Fibroblast of lung (primary cell): ENCODE measurements around the gene LAMA5. TPM values are rescaled to one million over a fixed set of nuclear protein-coding genes. Genes with fewer than 3 reads are reported as not detected.

ENCODE experiments used
- DNase-seq, 2 donors: peaks; one replicate each; pipeline versions ENCODE4 v3.0.0 to v3.0.0-alpha.2; 2010; ENCODE audit warnings: low read depth in 2 of 2
- H2AFZ ChIP-seq: 2 replicates; pipeline ENCODE4 v1.5.1; 2012; ENCODE audit warnings: low read length, control low read depth, inconsistent platforms
- H3K27ac ChIP-seq: 2 replicates; pipeline ENCODE4 v1.5.1; 2011; ENCODE audit warnings: low read length, control low read depth; ENCODE audit not compliant: insufficient read depth
- H3K27me3 ChIP-seq: 2 replicates; pipeline ENCODE4 v1.5.1; 2011; ENCODE audit warnings: mild to moderate bottlenecking, low read length; ENCODE audit not compliant: control insufficient read depth, insufficient read depth
- H3K36me3 ChIP-seq: 2 replicates; pipeline ENCODE4 v1.5.1; 2011; ENCODE audit warnings: low read length; ENCODE audit not compliant: control insufficient read depth, insufficient read depth
- H3K4me1 ChIP-seq: 2 replicates; pipeline ENCODE4 v1.5.1; 2011; ENCODE audit warnings: low read length; ENCODE audit not compliant: control insufficient read depth, insufficient read depth; ENCODE audit errors: extremely low read depth
- H3K4me2 ChIP-seq: 2 replicates; pipeline ENCODE4 v1.5.1; 2011; ENCODE audit warnings: low read length, control low read depth; ENCODE audit not compliant: insufficient read depth; ENCODE audit errors: extremely low read depth
- H3K4me3 ChIP-seq, 4 experiments: fragments of 200-600 bp in 1 of 4; sonication (generic) in 1 of 4; replicated peaks in 1 of 4; 2 replicates each; pipeline ENCODE4 v1.5.1; 2011 to 2016; ENCODE audit warnings: low read length in 4 of 4, low read depth in 3 of 4, mild to moderate bottlenecking in 3 of 4, control low read depth in 2 of 4, inconsistent platforms in 1 of 4, mixed read lengths in 1 of 4; ENCODE audit not compliant: insufficient read depth in 1 of 4; ENCODE audit errors: control extremely low read depth in 1 of 4
- H3K79me2 ChIP-seq: 2 replicates; pipeline ENCODE4 v1.5.1; 2012; ENCODE audit warnings: mild to moderate bottlenecking, low read length, inconsistent platforms; ENCODE audit not compliant: control insufficient read depth, insufficient read depth
- H3K9ac ChIP-seq: 2 replicates; pipeline ENCODE4 v1.5.1; 2011; ENCODE audit warnings: mild to moderate bottlenecking, low read length, control low read depth; ENCODE audit not compliant: insufficient read depth
- H3K9me3 ChIP-seq: 2 replicates; pipeline ENCODE4 v1.5.1; 2012; ENCODE audit warnings: low read depth, low read length; ENCODE audit not compliant: control insufficient read depth, insufficient read depth
- H4K20me1 ChIP-seq: 2 replicates; pipeline ENCODE4 v1.5.1; 2011; ENCODE audit warnings: low read length; ENCODE audit not compliant: control insufficient read depth, insufficient read depth; ENCODE audit errors: extremely low read depth
- CTCF ChIP-seq, 2 donors: IDR thresholded peaks in 1 of 2; conservative IDR thresholded peaks in 1 of 2; 1 replicate in 1 of 2; 2 replicates in 1 of 2; pipeline ENCODE4 v1.5.1; 2011 to 2012; ENCODE audit warnings: low read length in 2 of 2, control low read depth in 1 of 2, inconsistent platforms in 1 of 2, low read depth in 1 of 2, mild to moderate bottlenecking in 1 of 2
- EZH2 ChIP-seq: IDR thresholded peaks from 2 replicates; pipeline ENCODE4 v1.5.1; 2012; ENCODE audit warnings: low read length, control low read depth, mild to moderate bottlenecking; ENCODE audit errors: missing control alignments
- polyA plus RNA-seq, 2 donors: library from polyadenylated mRNA; depleted of rRNA in 1 of 2; stranded (reverse) in 1 of 2; unstranded in 1 of 2; fragments of >200 nt; gene quantifications; 2 replicates each; pipeline ENCODE4 v1.2.1, GENCODE V29; 2011 to 2012; ENCODE audit warnings: missing spikeins in 1 of 2
- total RNA-seq: library from RNA; depleted of rRNA; stranded (reverse); fragments of >200 nt; gene quantifications from 2 replicates; pipeline ENCODE4 v1.2.1, GENCODE V29; 2014

Gene LAMA5
- total and polyA plus RNA-seq, 2 donors (not counting 1 experiment from before 2014, with no cell fraction given), result 1.5 to 81.6 TPM

GRCh38 chr20:62408640-62409039 is 41.5 kb upstream of the LAMA5 start:
- Histone ChIP-seq H2AFZ (no peak overlapping the region), H3K4me1 (peaks cover 11% of the 10 kb centered on the region), H3K27ac (no peak overlapping the region), H3K79me2 (peaks cover 2% of the 10 kb centered on the region), H3K4me2 (no peak overlapping the region), H3K36me3 (no peaks in the 10 kb centered on the region), H3K4me3 (no peak overlapping the region), H3K27me3 (no peaks in the 10 kb centered on the region), H3K9ac (no peak overlapping the region), H4K20me1 (no peaks in the 10 kb centered on the region), H3K9me3 (no peaks in the 10 kb centered on the region)
- TF ChIP-seq CTCF (conservative IDR thresholded peaks at IDR 0.05 in 1 of 2, IDR thresholded peaks at IDR 0.05 in 1 of 2; ENCODE audit: low read depth in 1 of 2, low read length in 2 of 2), result no peak
- no peak for TF ChIP-seq EZH2
- no peak for DNase-seq

- H3K9me3 ChIP-seq, result no peaks in the 10 kb centered on the region
- no peaks in the 10 kb centered on the region for H3K27me3 ChIP-seq
- H3K9ac ChIP-seq, result no peak overlapping the region
- H3K79me2 ChIP-seq, result peaks cover 2% of the 10 kb centered on the region
- H3K4me2 ChIP-seq, result no peak overlapping the region
- no peak overlapping the region for H3K27ac ChIP-seq
- H4K20me1 ChIP-seq, result no peaks in the 10 kb centered on the region
- H2AFZ ChIP-seq, result no peak overlapping the region
- H3K4me3 ChIP-seq, result no peak overlapping the region
- no peaks in the 10 kb centered on the region for H3K36me3 ChIP-seq
- no peak for DNase-seq
- peaks cover 11% of the 10 kb centered on the region for H3K4me1 ChIP-seq
- TF ChIP-seq EZH2, result no peak
- TF ChIP-seq CTCF (conservative IDR thresholded peaks at IDR 0.05 in 1 of 2, IDR thresholded peaks at IDR 0.05 in 1 of 2; ENCODE audit: low read depth in 1 of 2, low read length in 2 of 2), result no peak
Measured at GRCh38 chr20:62408055-62408454, 40.9 kb upstream of the LAMA5 start.

- peak within 1 kb of the TSS; percentile 97 for H3K4me2 ChIP-seq
- peak within 1 kb of the TSS; percentile 53 for H3K9ac ChIP-seq
- H3K79me2 ChIP-seq, result peaks cover 2% of the 10 kb centered on the region
- peak within 1 kb of the TSS; percentile 59 for H3K27ac ChIP-seq
- H4K20me1 ChIP-seq, result no peaks in the 10 kb centered on the region
- TF ChIP-seq CTCF (conservative IDR thresholded peaks at IDR 0.05 in 1 of 2, IDR thresholded peaks at IDR 0.05 in 1 of 2; ENCODE audit: low read depth in 1 of 2, low read length in 2 of 2) (no peak), EZH2 (no peak)
- DNase-seq, result peak; percentile 92 to 94
- H3K4me1 ChIP-seq, result peaks cover 11% of the 10 kb centered on the region
- H3K4me3 ChIP-seq, result peak within 1 kb of the TSS; percentile 51 to 67 (median 62)
- H3K36me3 ChIP-seq, result no peaks in the 10 kb centered on the region
- H3K27me3 ChIP-seq, result no peaks in the 10 kb centered on the region
- peak within 1 kb of the TSS; percentile 78 for H2AFZ ChIP-seq
- H3K9me3 ChIP-seq, result no peaks in the 10 kb centered on the region
Measured at GRCh38 chr20:62407221-62407992, 40.3 kb upstream of the LAMA5 start, which contains the start of gene CABLES2. CABLES2 (minus strand) TSS chr20:62407285; CDS start chr20:62407276, 9 bp downstream.
